NCI-H2196 (cell line): Measurements from ENCODE around the gene PDE11A.
"Not testable (repeated sequence)": the region's sequence is repeated elsewhere in the genome, so short reads cannot be mapped to it uniquely, and the experiment has no call there.

Source experiments
- DNase-seq: peaks from one replicate; lab custom pipeline; 2025; ENCODE audit not compliant: unreplicated experiment; lab: John Stamatoyannopoulos, UW

PDE11A gene

DNA sequence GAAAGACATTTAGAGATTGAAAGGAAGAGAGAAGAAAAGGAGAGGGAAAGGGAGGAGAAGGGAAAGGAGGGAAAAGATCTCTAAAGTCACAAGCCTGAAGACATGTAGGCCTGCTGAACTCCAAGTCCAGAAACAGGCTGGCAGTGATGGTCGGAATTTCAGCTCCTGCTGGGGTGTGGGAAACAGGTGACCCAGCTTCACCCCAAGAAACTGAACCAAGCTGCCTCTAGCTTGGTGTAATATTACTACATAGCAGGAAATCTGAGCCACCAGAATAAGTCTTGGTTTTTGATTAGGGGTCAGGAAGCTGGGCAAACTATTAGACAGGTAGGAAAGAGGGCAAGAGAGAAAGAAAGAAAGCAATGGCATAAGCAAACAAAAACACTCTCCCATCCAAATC, 185.8 kb downstream of the PDE11A start:
- no peak for DNase-seq

DNA sequence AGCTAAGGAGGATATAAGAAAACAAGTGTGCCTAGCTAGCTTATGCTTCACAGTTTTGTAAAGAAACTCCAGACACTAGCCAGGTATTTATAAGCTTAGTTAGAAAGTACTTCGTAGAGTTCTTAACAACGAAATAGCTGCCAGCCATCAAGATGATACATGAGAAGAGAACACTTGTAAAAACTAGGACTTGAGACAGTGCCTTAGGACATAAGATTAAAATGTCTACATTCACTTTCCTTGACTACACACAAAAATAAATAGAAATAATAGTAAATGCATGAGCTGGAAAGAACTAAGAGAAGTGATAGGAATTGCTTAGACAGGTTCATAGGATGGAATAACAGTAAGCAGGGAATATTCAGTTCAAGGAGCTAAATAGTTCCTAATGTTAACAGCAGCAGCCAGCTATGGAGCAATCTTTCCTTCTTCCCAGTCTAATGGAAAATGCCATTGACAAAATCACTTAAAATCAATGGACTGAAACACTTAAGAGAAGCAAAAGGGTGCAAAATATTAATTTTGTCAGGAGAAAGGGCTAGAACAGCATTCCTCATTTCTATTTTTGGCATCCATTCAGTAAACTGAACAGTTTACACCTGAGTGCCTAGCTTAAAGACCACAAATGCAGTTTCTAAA, 186.6 kb downstream of the PDE11A start:
- DNase-seq = no peak

DNA sequence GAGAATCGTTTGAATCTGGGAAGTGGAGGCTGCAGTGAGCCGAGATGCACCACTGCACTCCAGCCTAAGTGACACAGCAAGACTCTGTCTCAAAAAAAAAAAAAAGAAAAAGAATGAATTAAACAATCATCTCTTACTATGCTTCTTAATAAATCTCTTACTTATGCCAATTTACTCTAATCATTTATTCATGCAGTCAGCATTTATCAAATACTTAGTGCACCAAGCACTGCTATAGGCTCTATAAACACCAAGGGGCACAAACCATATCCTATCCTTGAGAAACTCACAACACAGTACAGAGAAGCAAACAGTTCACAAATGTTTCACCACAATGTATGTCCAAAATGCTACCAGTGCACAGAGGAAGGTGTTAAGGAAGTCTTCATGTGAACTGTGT, 189.4 kb downstream of the PDE11A start:
- DNase-seq = no peak

DNA sequence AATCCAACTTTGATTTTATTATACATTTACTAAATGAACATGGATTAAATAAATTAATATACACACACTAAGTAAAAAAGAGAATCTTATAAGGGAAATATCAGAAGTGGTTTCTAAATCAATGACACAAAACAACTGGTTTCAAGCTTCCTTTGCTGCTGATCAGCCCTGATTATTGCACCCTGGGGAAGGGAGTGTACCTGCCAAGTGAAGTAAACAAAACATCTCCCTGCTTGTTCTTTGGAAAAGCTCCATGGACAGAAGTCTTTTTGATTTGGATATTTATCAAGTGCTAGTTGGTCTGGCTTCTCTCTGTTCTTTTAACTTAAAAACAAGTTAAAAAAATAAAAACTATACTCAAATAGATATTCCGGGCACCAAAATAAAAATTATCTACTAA, 190.1 kb downstream of the PDE11A start:
- no peak for DNase-seq

DNA sequence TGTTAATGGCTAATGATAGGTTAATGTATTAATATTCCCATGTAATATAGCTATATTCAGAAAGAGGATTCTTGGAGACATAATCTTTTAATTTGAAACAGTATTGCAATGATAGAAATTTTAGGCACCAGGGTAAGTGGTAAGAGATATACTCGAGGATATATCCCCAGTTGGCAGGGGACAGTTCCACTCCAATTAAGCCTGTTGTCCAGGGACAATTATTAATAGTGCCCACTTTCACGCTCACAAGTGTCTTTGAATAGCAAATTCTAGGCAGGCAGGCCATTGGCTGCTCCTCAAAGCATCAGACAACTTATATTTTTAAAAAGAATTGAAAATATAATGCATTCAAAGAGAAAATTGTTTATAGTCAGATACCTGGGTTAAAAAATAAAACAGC, 190.7 kb downstream of the PDE11A start:
- DNase-seq = no peak

DNA sequence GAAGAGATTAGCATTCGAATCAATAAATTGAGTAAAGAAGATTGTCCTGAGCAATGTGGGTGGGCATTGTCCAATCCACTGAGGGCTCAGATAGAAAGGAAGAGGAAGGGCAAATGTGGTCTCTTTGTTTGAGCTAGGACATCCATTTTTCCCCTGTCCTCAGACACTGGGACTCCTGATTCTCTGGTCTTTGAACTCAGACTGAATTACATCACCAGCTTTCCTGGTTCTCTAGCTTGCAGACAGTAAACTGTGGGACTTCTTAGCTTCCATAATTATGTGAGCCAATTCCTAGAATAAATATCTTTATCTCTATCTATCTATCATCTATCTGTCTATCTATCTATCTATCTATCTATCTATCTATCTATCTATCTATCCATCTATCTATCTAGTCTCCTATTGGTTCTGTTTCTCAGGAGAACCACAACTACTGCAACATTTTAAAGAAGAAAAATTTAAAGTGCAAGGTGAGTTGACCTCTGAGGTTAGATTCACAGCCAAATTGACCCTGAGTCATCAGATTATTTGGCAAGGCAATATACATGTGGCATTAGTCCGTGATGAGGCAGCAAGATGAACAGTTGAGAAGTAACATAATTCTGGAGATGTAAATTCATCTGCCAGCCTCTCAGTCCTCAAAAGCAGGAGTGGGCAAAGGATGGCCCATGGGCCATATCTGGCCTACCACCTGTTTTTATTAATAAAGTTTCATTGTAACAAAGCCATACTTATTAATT, 191.4 kb downstream of the PDE11A start:
- no peak for DNase-seq

DNA sequence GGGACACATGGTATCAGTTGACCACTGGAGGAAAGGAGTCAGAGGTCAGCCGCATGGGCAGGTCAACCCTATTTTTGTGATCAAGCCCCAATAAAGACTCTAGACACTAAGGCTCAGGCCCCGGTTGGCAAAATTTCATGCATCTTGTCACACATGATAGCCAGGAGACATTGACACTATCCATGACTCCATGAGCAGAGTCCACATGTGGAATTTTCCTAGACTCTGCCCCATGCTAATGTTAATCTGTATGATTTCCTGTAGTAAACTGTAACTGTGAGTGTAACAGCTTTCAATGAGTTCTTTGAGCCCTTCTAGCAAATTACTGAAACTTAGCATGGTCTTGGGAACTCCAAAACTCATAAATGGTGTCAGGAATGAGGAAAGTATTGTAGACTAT, 192.3 kb downstream of the PDE11A start:
- DNase-seq = no peak

DNA sequence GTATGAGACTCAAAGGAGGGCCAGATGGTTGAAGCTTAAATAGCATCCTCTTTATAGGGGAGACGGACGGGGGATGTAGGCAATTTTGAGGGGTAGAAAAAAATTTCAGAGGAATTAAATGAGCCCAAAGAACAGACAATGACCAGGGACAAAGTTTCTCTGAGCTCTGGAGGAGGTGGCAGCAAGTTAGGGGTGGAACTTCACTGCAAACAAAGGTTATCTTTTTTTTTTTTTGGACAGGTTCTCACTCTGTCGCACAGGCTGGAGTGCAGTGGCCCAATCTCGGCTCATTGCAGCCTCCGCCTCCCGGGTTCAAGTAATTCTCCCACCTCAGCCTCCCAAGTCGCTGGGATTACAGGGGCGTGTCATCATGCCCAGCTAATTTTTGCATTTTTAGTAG, 195.6 kb downstream of the PDE11A start:
- no peak for DNase-seq

DNA sequence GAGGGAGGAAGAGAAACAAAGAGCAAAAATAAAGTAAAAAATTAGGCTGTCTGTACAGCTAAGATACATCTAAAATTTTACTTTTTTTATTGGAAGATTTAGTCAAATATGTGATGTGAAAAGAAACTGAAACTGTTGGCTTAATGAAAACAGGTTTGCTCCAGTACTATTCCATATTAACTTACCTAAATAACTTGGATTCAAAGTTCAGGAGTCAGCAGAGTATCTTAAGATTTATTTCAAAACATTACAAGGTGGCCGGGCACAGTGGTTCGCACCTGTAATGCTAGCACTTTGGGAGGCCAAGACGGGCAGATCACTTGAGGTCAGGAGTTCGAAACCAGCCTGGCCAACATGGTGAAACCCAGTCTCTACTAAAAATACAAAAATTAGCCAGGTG, 197.9 kb downstream of the PDE11A start:
- DNase-seq = no peak

DNA sequence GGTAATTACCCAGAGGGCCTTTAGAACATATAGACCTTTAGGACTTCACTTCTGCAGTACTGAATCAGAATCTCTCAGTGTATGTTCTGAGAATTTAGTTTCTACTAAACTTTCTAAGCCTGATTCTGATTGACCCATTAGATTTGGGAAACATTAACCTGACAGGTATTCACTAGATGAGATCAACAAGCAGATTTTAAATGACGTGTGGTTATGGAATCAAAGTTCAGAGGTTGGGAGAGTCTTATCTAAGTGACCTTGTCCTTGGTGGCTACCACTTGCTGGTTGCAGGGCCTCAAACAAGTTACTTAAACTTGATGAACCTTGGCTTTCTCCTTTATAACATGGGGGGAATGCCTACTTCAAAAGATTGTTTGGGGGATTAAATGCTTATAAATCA, 198.7 kb downstream of the PDE11A start:
- no peak for DNase-seq

DNA sequence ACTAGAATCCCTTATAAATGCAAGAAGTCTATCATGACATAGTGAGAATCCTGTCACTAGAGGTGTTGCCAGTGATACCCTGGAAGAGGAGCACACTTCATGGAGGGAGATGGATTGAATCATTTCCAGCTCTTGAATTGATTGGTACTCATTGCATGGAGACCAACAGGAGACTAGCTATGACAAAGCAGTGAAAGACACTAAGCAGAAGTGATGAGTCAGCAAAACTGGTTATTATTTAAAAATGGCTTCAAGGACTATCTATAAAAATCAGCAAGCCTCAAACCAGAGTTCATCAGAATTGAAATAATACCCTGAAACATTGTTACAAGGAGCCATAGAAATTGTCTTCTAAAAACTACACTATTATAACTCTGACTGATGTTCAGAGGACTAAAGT, 200.3 kb downstream of the PDE11A start:
- no peak for DNase-seq

DNA sequence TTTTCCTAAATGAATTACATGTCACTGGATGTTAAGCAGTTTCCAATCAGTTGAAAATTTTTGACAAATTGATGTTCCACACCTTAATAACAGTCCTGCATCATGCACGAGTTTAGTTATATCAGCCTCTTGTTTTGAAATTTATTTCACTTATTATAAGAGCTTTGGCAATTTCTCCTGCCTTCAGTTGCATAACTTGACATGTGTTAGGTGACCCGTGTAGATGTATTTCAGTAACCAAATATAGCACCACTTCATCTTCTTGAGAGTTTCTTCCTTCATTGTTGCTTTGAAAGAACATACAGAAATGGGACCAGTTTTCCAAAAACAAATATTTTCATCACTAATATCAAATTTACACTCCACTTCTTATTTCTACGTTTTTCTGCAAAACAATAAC, 202.7 kb downstream of the PDE11A start:
- no peak for DNase-seq

DNA sequence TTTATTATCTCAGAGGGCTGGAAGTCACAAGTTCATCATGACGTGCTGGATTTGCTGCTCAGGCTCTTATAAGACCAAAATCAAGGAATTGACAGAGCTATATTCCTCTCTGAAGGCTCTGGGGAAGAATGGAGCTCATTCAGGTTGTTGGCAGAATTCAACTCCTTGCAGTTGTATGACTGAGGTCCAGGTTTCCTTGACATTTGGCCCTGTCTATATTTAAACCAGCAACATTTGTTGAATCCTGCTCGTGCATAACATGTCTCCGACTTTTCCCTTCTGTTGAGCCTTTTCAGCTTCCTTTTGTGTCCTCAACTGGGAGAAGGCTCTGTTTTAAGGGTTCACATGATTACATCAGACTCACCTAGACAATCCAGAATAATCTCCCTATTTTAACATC, 203.4 kb downstream of the PDE11A start:
- no peak for DNase-seq

DNA sequence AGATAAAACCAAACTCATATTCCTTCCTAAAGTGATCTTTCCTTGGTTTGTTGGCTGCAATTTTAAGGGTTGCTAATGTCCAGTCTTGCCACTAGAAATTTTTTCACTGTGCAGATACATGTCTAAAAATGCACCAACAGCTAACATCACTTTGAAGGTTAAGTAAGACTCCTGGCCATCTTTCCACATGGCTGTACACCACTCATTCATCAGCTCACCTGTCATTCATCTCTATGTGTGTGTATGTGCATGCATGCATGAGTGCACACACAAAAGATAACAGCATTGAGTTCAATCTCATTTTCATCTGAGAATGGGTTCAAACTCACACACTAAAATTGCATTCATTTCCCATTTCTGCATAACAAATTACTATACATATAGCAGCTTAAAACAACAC, 203.8 kb downstream of the PDE11A start:
- no peak for DNase-seq

DNA sequence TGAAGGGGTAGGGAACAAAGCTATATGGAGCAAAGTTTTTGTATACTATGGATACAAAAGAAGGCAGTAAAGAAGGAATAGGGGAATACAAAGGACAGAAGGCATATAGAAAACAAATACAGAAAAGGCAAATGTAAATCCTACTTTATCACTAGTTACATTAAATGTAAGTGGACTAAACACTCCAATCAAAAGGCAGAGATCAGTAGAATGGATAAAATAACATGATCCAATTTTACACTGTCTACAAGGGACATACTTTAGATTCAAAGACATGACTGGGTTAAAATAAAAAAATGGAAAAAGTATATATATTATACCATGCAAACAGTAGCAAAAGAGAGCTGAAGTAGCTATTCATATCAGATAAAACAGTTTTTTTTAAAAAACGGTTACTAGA, 215.0 kb downstream of the PDE11A start:
- DNase-seq = no peak

DNA sequence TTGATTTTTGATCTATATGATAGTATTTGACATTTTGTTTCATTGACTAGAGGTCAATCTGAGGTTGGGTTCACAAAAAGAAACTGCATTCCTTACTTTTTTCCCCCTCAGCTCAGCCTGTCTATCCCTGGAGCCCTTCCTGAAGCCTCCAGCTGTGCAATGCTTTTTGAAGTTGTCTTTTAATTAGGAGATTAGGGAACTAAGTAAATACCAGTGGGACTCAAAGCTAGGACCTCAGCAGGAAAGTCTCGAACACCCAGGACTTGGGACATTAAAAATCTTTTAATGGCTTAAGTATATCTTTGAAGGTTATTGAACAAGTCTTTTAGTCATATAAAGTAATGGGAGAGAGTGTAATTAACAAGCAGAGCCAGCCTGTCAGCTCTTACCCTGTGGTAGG, 220.2 kb downstream of the PDE11A start:
- DNase-seq = no peak

DNA sequence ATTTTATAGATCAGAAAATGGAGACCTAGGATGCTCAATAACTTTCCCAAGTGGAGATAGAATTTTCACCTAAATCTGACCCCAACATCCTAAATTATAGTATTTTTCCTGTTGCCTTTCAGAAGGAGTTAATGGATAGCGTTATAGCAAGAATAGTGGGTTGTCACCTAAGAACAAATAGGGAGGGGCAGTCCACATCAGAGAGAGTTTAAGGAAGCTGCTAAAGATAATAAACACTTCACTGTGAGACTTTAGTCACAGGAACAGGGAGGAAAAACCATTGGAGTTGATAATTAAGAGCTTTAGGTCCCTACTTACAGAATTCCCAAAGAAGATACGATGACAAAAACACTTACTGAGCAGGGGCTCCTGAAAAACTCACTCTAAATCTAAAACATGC, 229.4 kb downstream of the PDE11A start:
- no peak for DNase-seq

DNA sequence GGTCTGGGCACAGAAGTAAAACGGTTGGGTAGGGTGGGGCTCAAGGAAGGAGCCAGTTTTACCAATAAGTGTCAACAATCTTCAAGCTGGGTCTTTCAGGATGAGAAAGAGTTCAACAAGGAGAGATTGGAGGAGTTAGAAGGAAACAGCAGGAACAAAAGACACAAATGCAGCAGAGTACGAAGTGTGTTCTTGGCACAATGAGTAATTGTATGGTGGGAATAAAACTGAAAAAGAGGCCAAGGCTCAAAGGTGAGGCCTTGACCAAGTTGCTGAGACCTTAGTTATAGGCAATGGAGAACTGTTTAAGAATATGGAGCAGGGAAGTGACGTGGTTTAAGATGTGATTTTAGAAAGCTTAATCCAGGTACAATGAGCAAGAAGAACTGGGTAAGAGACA, 230.3 kb downstream of the PDE11A start:
- DNase-seq = no peak

DNA sequence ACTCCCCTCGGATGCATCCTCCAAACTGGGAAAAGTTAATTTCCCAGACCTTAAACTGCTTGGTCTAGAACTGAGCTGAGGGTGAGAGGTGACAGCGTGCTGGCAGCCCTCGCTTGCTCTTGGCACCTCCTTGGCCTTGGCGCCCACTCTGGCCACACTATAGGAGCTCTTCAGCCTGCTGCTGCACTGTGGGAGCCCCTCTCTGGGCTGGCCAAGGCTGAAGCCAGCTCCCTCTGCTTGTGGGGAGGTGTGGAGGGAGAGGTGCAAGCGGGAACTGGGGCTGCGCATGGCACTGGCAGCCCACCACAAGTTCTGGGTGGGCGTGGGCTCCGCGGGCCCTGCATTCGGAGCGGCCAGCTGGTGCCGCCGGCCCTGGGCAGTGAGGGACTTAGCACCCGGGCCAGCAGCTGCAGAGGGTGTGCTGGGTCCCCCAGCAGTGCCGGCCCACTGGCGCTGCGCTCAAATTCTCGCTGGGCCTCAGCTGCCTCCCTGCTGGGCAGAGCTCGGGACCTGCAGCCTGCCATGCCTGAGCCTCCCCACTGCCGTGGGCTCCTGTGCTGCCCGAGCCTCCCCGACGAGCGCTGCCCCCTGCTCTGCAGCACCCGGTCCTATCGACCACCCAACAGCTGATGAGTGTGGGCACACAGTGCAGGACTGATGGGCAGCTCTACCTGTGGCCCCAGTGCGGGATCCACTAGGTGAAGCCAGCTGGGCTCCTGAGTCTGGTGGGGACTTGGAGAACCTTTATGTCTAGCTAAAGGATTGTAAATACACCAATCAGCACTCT, 237.0 kb downstream of the PDE11A start:
- DNase-seq = not testable (repeated sequence)

DNA sequence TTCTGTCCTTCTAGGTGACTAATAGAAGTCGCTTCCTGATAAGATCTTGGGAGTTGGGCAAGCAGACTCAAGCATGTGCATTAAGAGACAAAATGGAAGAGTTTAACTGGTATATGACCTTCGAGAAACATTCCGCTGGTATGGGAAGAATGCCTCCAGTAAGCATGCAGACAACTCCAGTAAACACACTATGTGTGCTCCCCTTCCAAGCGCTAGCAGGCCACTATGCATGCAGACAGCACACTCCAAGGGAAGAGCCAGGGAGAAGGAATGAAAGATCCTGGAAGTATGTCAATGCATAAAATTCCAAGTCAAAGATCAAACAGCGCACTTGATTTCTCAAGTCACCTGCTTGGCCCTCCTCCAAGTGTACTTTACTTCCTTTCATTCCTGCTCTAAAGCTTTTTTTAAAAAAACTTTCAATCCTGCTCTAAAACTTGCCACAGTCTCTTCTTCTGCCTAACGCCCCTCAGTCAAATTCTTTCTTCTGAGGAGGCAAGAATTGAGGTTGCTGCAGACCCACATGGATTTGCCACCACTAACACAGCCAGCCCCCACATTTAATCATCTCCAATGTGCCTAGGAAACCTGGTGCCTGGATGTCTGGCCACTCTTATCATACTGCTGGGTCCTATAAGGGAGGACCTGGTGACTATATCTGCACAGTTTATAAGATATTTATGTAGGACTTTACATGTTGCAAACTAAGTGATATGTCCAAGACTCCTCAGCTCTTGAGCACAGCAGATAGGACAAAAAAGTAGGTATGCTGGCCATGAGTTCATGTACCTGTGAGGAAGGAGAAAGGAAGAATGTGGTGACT, 239.8 kb downstream of the PDE11A start:
- no peak for DNase-seq

DNA sequence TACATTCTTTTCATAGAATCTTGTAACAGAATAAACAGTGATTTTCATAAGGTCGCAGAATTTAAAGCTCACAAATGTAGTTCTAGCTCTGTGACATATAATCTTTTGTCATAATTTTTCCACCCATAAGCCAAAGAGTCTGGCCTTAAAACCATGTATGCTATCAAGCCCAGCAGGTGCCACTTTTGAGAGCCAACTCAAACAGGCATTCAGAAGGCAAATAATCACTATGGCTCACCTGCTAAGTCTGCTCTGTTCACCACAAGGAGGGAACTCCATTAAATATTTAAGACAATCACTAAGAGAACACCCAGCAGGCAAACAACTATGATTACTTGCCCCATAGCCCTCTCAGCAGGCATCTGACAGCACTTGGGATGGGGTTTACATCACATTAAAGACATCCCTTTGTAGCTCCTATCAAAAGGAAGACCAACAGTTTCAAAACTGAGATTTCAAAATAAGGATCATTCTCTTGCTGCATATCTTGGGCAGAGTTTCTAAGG, 241.6 kb downstream of the PDE11A start:
- DNase-seq = peak; percentile 6
